GM23338 (cell line): ENCODE measurements around the gene INSL3. TPM values are rescaled to one million over a fixed set of nuclear protein-coding genes. Genes with fewer than 3 reads are reported as not detected.

Experiments
- ATAC-seq: fragments of 200-7000 bp; cut with Tn5 transposase; 3 replicates; pipeline ENCODE4 v1.9.1; 2020
- DNase-seq: peaks from one replicate; pipeline ENCODE4 v3.0.0-alpha.2; 2015; ENCODE audit warnings: low spot score
- H2AFZ ChIP-seq: fragments of 200-600 bp; sonication (generic); 2 replicates; pipeline ENCODE4 v1.8.0; 2016; ENCODE audit warnings: antibody characterized with exemption, mild to moderate bottlenecking, moderate library complexity
- H3F3A ChIP-seq: fragments of 200-600 bp; sonication (generic); replicated peaks from 2 replicates; pipeline ENCODE4 v1.8.0; 2017; ENCODE audit warnings: antibody characterized with exemption, mixed run types, low read depth
- H3K27ac ChIP-seq: fragments of 200-600 bp; sonication (generic); 2 replicates; pipeline ENCODE4 v1.6.1; 2016; ENCODE audit warnings: low read depth
- H3K27me3 ChIP-seq: fragments of 200-600 bp; sonication (generic); 2 replicates; pipeline ENCODE4 v1.8.0; 2016; ENCODE audit warnings: mild to moderate bottlenecking, mixed run types, moderate library complexity; ENCODE audit not compliant: insufficient read depth
- H3K36me3 ChIP-seq: fragments of 200-600 bp; sonication (generic); 2 replicates; pipeline ENCODE4 v1.8.0; 2016; ENCODE audit warnings: mild to moderate bottlenecking; ENCODE audit not compliant: insufficient read depth
- H3K4me1 ChIP-seq: fragments of 200-600 bp; sonication (generic); 2 replicates; pipeline ENCODE4 v1.8.0; 2016; ENCODE audit warnings: mild to moderate bottlenecking, moderate library complexity; ENCODE audit not compliant: insufficient read depth
- H3K4me2 ChIP-seq: fragments of 200-600 bp; sonication (generic); 2 replicates; pipeline ENCODE4 v1.7.1; 2017; ENCODE audit warnings: mixed run types
- H3K4me3 ChIP-seq: fragments of 200-600 bp; sonication (generic); 2 replicates; pipeline ENCODE4 v1.6.1; 2016; ENCODE audit warnings: mixed run types
- H3K79me2 ChIP-seq: fragments of 200-600 bp; sonication (generic); replicated peaks from 2 replicates; pipeline ENCODE4 v1.8.0; 2017; ENCODE audit warnings: mild to moderate bottlenecking; ENCODE audit not compliant: insufficient read depth
- H3K9me2 ChIP-seq: fragments of 200-600 bp; sonication (generic); 2 replicates; pipeline ENCODE4 v1.8.0; 2017; ENCODE audit not compliant: insufficient read depth
- H4K20me1 ChIP-seq: fragments of 200-600 bp; sonication (generic); replicated peaks from 2 replicates; pipeline ENCODE4 v1.8.0; 2017; ENCODE audit warnings: mild to moderate bottlenecking; ENCODE audit not compliant: insufficient read depth
- H3K27ac Mint-ChIP-seq: 2 replicates; pipeline ENCODE4 v1.8.0; 2020; ENCODE audit warnings: inconsistent platforms, mild to moderate bottlenecking, moderate library complexity, mixed read lengths
- H3K27me3 Mint-ChIP-seq: 3 replicates; pipeline ENCODE4 v1.8.0; 2022; ENCODE audit warnings: low read depth, mild to moderate bottlenecking, moderate library complexity, mixed read lengths, inconsistent platforms; ENCODE audit not compliant: insufficient read depth, poor library complexity
- H3K36me3 Mint-ChIP-seq: 3 replicates; pipeline ENCODE4 v1.8.0; 2021; ENCODE audit warnings: low read depth, mild to moderate bottlenecking, inconsistent platforms, moderate library complexity, mixed read lengths
- H3K4me1 Mint-ChIP-seq: 3 replicates; pipeline ENCODE4 v1.8.0; 2020; ENCODE audit warnings: mild to moderate bottlenecking, inconsistent platforms, mixed read lengths
- H3K4me3 Mint-ChIP-seq: 3 replicates; pipeline ENCODE4 v1.8.0; 2021; ENCODE audit warnings: moderate library complexity, mild to moderate bottlenecking, inconsistent platforms, mixed read lengths
- H3K9me3 Mint-ChIP-seq: 3 replicates; pipeline ENCODE4 v1.8.0; 2020; ENCODE audit warnings: moderate library complexity, mild to moderate bottlenecking, inconsistent platforms, mixed read lengths
- CREB1 ChIP-seq: fragments of 250-450 bp; sonication (Bioruptor Pico); IDR thresholded peaks from 2 replicates; pipeline ENCODE4 v1.5.0; 2020; ENCODE audit warnings: low read depth, mild to moderate bottlenecking, moderate library complexity
- CTCF ChIP-seq, 2 experiments: fragments of 200-600 bp in 1 of 2; sonication (generic) in 1 of 2; conservative IDR thresholded peaks; 2 replicates each; pipeline versions ENCODE4 v1.5.1 to v1.6.1; 2016 to 2017; ENCODE audit warnings: antibody characterized with exemption in 2 of 2, low read depth in 2 of 2, mild to moderate bottlenecking in 2 of 2, moderate library complexity in 1 of 2
- ETS1 ChIP-seq: IDR thresholded peaks from 2 replicates; pipeline ENCODE4 v1.6.1; 2016; ENCODE audit warnings: antibody characterized with exemption
- EZH2 ChIP-seq: fragments of 200-600 bp; sonication (generic); IDR thresholded peaks from one replicate; pipeline ENCODE4 v1.8.0; 2017; ENCODE audit warnings: antibody characterized with exemption, mild to moderate bottlenecking, low read depth; ENCODE audit not compliant: unreplicated experiment
- EZH2phosphoT487 ChIP-seq: fragments of 200-600 bp; sonication (generic); IDR thresholded peaks from one replicate; pipeline ENCODE4 v1.8.1; 2018; ENCODE audit warnings: antibody characterized with exemption; ENCODE audit not compliant: unreplicated experiment
- JUNB ChIP-seq: IDR thresholded peaks from one replicate; pipeline ENCODE4 v1.6.1; 2016; ENCODE audit warnings: antibody characterized with exemption; ENCODE audit not compliant: unreplicated experiment
- NANOG ChIP-seq: IDR thresholded peaks from 2 replicates; pipeline ENCODE4 v1.6.1; 2016; ENCODE audit warnings: antibody characterized with exemption, borderline replicate concordance
- POLR2AphosphoS5 ChIP-seq: IDR thresholded peaks from 2 replicates; pipeline ENCODE4 v1.6.1; 2016; ENCODE audit warnings: antibody characterized with exemption, low read depth
- REST ChIP-seq: IDR thresholded peaks from one replicate; pipeline ENCODE4 v1.6.1; 2018; ENCODE audit warnings: antibody characterized with exemption; ENCODE audit not compliant: unreplicated experiment
- STAT1 ChIP-seq: IDR thresholded peaks from one replicate; pipeline ENCODE4 v1.6.1; 2016; ENCODE audit warnings: antibody characterized with exemption; ENCODE audit not compliant: unreplicated experiment
- ZNF114 ChIP-seq: fragments of 250-450 bp; sonication (Bioruptor Pico); IDR thresholded peaks from 2 replicates; pipeline ENCODE4 v1.5.0; 2020; ENCODE audit warnings: mild to moderate bottlenecking, moderate library complexity
- ZNF331 ChIP-seq: fragments of 250-450 bp; sonication (Bioruptor Pico); IDR thresholded peaks from 2 replicates; pipeline ENCODE4 v1.5.0; 2020; ENCODE audit warnings: low read depth, mild to moderate bottlenecking, moderate library complexity
- ZNF462 ChIP-seq: fragments of 250-450 bp; sonication (Bioruptor Pico); IDR thresholded peaks from 2 replicates; pipeline ENCODE4 v1.5.0; 2020; ENCODE audit warnings: mild to moderate bottlenecking, moderate library complexity
- polyA plus RNA-seq: library from polyadenylated mRNA; unstranded; fragments of >200 nt; fragmentation: Nextera tagmentation; extraction: Ambion mirVana; gene quantifications from 2 replicates; pipeline ENCODE4 v1.2.1, GENCODE V29; 2016
- total RNA-seq: library from RNA; depleted of rRNA; stranded (reverse); fragments of >200 nt; shearing (Covaris generic); gene quantifications from 2 replicates; pipeline ENCODE4 v1.2.3, GENCODE V29; 2014

INSL3 gene
- total and polyA plus RNA-seq, 2 experiments from 2014 or later, result 0.76 TPM; not detected in 1

- Histone ChIP-seq H3K4me1 (no peaks in the 10 kb centered on the region; the same call in 1 of the 2 replicates), H3K36me3 (no peaks in the 10 kb centered on the region), H3K4me2 (peak overlapping the region; percentile 96), H3F3A (no peaks in the 10 kb centered on the region), H3K79me2 (no peaks in the 10 kb centered on the region), H3K27ac (no peak overlapping the region), H4K20me1 (no peaks in the 10 kb centered on the region), H3K4me3 (peak overlapping the region; percentile 73), H3K27me3 (0 out of 2 replicates have a peak, but pooled peaks cover 10% of the 10 kb centered on the region), H3K9me2 (no peaks in the 10 kb centered on the region), H2AFZ (peak overlapping the region; percentile 98)
- no peaks in the 10 kb centered on the region for H3K36me3 Mint-ChIP-seq
- peak overlapping the region; percentile 71 for H3K4me3 Mint-ChIP-seq
- peaks cover 11% of the 10 kb centered on the region for H3K4me1 Mint-ChIP-seq
- H3K27me3 Mint-ChIP-seq, result peaks cover 28% of the 10 kb centered on the region
- no peak overlapping the region for H3K27ac Mint-ChIP-seq
- ATAC-seq (peak; percentile 16), DNase-seq (no peak)
- H3K9me3 Mint-ChIP-seq, result no peaks in the 10 kb centered on the region
- TF ChIP-seq EZH2 (no peak), ZNF114 (CRISPR knock-in tag) (no peak), POLR2AphosphoS5 (no peak), STAT1 (no peak), ZNF462 (CRISPR knock-in tag) (no peak), ETS1 (no peak), CREB1 (no peak), EZH2phosphoT487 (no peak), JUNB (no peak), NANOG (no peak), ZNF331 (CRISPR knock-in tag) (no peak), REST (no peak), CTCF (conservative IDR thresholded peaks at IDR 0.05; ENCODE audit: low read depth in 2 of 2) (no peak)
Measured at GRCh38 chr19:17841371-17841809, 20.1 kb upstream of the INSL3 start.
